Peyer's patch (tissue), 4 donors: ENCODE results near the gene SLC16A7. TPM values are rescaled to one million over a fixed set of nuclear protein-coding genes. Genes with fewer than 3 reads are reported as not detected.

Experiments used
- DNase-seq, 3 donors: peaks; one replicate each; pipeline ENCODE4 v3.0.0-alpha.2; 2017 to 2019
- H3K27ac ChIP-seq, 4 donors: fragments of 200-600 bp; sonication (generic); one replicate each; pipeline ENCODE4 v1.5.1; 2016 to 2019
- H3K27me3 ChIP-seq, 2 donors: fragments of 200-600 bp; sonication (generic); one replicate each; pipeline ENCODE4 v1.5.1; 2019
- H3K36me3 ChIP-seq, 3 donors: fragments of 200-600 bp; sonication (generic); one replicate each; pipeline ENCODE4 v1.5.1; 2016 to 2019
- H3K4me1 ChIP-seq, 4 donors: fragments of 200-600 bp; sonication (generic); one replicate each; pipeline ENCODE4 v1.5.1; 2016 to 2019
- H3K4me3 ChIP-seq, 4 donors: fragments of 200-600 bp; sonication (generic); 1 replicate in 3 of 4; 2 replicates in 1 of 4; pipeline ENCODE4 v1.5.1; 2016 to 2019; ENCODE audit warnings: mild to moderate bottlenecking in 1 of 4
- H3K9me3 ChIP-seq, 4 donors: fragments of 200-600 bp; sonication (generic); one replicate each; pipeline ENCODE4 v1.5.1; 2016 to 2019; ENCODE audit warnings: mild to moderate bottlenecking in 1 of 4
- CTCF ChIP-seq, 6 experiments: fragments of 450-650 bp in 4 of 6; fragments of 200-600 bp in 2 of 6; sonication (generic) in 1 of 6; IDR thresholded peaks; one replicate each; pipeline ENCODE4 v1.5.1; 2017 to 2019; ENCODE audit warnings: antibody characterized with exemption in 6 of 6, mild to moderate bottlenecking in 3 of 6, moderate library complexity in 1 of 6
- POLR2A ChIP-seq, 2 donors: fragments of 450-650 bp; IDR thresholded peaks; one replicate each; pipeline ENCODE4 v1.5.1; 2017; ENCODE audit warnings: antibody characterized with exemption in 2 of 2, mild to moderate bottlenecking in 2 of 2, moderate library complexity in 2 of 2
- total RNA-seq, 4 donors: library from RNA; depleted of rRNA; stranded (reverse); fragments of >200 nt; gene quantifications; one replicate each; pipeline ENCODE4 v1.1.0, GENCODE V29; 2016

SLC16A7 gene
- total RNA-seq, 4 donors from 2014 or later, result 5.0 to 19.4 (median 12.1) TPM

- peaks cover 0 to 9% (median 0%) of the 10 kb centered on the region in 4 donors for H3K4me1 ChIP-seq
- TF ChIP-seq POLR2A (IDR thresholded peaks at IDR 0.05), result no peak
- no peak for TF ChIP-seq CTCF (IDR thresholded peaks at IDR 0.05)
- H3K4me3 ChIP-seq, result no peak overlapping the region
- H3K27me3 ChIP-seq, result no peaks in the 10 kb centered on the region
- DNase-seq, result no peak
- no peaks in the 10 kb centered on the region for H3K9me3 ChIP-seq
- H3K36me3 ChIP-seq, result no peaks in the 10 kb centered on the region
- H3K27ac ChIP-seq, result no peak overlapping the region
Observed at GRCh38 chr12:59651229-59651920, 55.5 kb downstream of the SLC16A7 start.

GRCh38 chr12:59652130-59652529 is 56.3 kb downstream of the SLC16A7 start:
- TF ChIP-seq POLR2A (IDR thresholded peaks at IDR 0.05), result no peak
- no peak for TF ChIP-seq CTCF (IDR thresholded peaks at IDR 0.05)
- Histone ChIP-seq H3K36me3 (no peaks in the 10 kb centered on the region), H3K27me3 (no peaks in the 10 kb centered on the region), H3K4me3 (no peak overlapping the region), H3K4me1 (peaks cover 0 to 9% (median 0%) of the 10 kb centered on the region in 4 donors), H3K27ac (no peak overlapping the region), H3K9me3 (no peaks in the 10 kb centered on the region)
- DNase-seq, result no peak

- Histone ChIP-seq H3K4me1 (peaks cover 0 to 9% (median 0%) of the 10 kb centered on the region in 4 donors), H3K27me3 (no peaks in the 10 kb centered on the region), H3K9me3 (no peaks in the 10 kb centered on the region), H3K36me3 (no peaks in the 10 kb centered on the region), H3K4me3 (no peak overlapping the region), H3K27ac (no peak overlapping the region)
- no peak for DNase-seq
- TF ChIP-seq CTCF (IDR thresholded peaks at IDR 0.05) (no peak), POLR2A (IDR thresholded peaks at IDR 0.05) (no peak)
Observed at GRCh38 chr12:59654061-59654460, 58.2 kb downstream of the SLC16A7 start.

GRCh38 chr12:59657266-59657665 is 61.4 kb downstream of the SLC16A7 start:
- no peak for DNase-seq
- no peaks in the 10 kb centered on the region for H3K9me3 ChIP-seq
- no peaks in the 10 kb centered on the region for H3K27me3 ChIP-seq
- H3K27ac ChIP-seq, result no peak overlapping the region
- no peaks in the 10 kb centered on the region for H3K4me1 ChIP-seq
- no peak overlapping the region for H3K4me3 ChIP-seq
- no peaks in the 10 kb centered on the region for H3K36me3 ChIP-seq
- TF ChIP-seq POLR2A (IDR thresholded peaks at IDR 0.05) (no peak), CTCF (IDR thresholded peaks at IDR 0.05) (no peak)

- H3K27ac ChIP-seq, result no peak overlapping the region
- no peak for TF ChIP-seq CTCF (IDR thresholded peaks at IDR 0.05)
- TF ChIP-seq POLR2A (IDR thresholded peaks at IDR 0.05), result no peak
- no peaks in the 10 kb centered on the region for H3K27me3 ChIP-seq
Observed at GRCh38 chr12:59657711-59658110, 61.9 kb downstream of the SLC16A7 start.

More at GRCh38 chr12:59657711-59658110, 61.9 kb downstream of the SLC16A7 start:
- Histone ChIP-seq H3K4me1 (no peaks in the 10 kb centered on the region), H3K36me3 (no peaks in the 10 kb centered on the region), H3K4me3 (no peak overlapping the region), H3K9me3 (no peaks in the 10 kb centered on the region)
- no peak for DNase-seq
